GM12892 (cell line): ENCODE measurements around the gene MYZAP.

Experiments
- DNase-seq: peaks from one replicate; pipeline ENCODE4 v3.0.0; 2011; ENCODE audit not compliant: insufficient read length
- FAIRE-seq: peaks from 2 replicates; lab custom pipeline; 2011; peaks lifted over from hg19 to GRCh38; lab: Jason Lieb, UNC
- POLR2A ChIP-seq: IDR thresholded peaks from 2 replicates; pipeline ENCODE4 v1.6.1; 2011; ENCODE audit warnings: low read depth, low read length, control low read depth
- POLR2AphosphoS5 ChIP-seq: IDR thresholded peaks from 2 replicates; pipeline ENCODE4 v1.6.1; 2011; ENCODE audit warnings: low read depth, low read length, control low read depth
- TAF1 ChIP-seq: IDR thresholded peaks from 2 replicates; pipeline ENCODE4 v1.6.1; 2011; ENCODE audit warnings: low read depth, mild to moderate bottlenecking, control low read depth, low read length, borderline replicate concordance

Gene MYZAP

DNA sequence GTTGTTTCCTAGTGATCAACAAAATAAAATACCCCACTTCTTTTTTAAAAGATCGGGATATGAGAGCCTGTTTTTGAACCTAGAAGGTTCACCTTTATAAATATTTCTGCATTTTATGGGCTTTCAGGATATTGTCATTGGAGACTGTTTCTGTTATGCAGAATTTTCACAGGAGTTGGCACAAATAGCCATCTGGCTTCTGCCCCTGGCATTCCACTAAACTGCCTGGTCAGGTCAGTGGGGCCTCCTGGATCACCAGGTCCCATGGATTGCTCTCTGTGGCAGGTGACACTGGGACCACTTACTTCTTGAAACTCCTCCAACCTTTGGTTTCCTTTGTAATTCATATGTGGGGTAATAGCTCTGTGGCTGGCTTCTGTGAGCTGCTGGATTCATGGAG is 89.3 kb downstream of the MYZAP start:
- DNase-seq (no peak), FAIRE-seq (no peak)
- no peak for TF ChIP-seq TAF1
- no peak for TF ChIP-seq POLR2A
- TF ChIP-seq POLR2AphosphoS5, result no peak

DNA sequence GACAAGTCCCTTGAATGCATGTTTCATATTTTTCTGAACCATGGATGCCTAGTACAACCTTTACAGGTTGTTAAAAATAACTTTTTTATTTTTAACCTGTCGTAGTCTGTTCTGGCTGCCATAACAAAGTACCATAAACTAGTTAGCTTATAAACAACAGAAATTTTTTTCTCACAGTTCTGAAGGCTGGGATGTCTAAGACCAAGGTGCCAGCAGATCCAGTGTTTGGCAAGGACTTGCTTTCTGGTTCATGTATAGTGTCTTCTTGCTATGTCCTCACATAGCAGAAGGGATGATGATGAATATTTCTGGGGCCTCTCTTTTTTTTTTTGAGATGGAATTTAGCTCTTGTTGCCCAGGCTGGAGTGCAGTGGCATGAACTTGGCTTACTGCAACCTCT is 91.8 kb downstream of the MYZAP start:
- no peak for FAIRE-seq
- DNase-seq, result no peak
- TF ChIP-seq TAF1 (no peak), POLR2A (no peak), POLR2AphosphoS5 (no peak)

DNA sequence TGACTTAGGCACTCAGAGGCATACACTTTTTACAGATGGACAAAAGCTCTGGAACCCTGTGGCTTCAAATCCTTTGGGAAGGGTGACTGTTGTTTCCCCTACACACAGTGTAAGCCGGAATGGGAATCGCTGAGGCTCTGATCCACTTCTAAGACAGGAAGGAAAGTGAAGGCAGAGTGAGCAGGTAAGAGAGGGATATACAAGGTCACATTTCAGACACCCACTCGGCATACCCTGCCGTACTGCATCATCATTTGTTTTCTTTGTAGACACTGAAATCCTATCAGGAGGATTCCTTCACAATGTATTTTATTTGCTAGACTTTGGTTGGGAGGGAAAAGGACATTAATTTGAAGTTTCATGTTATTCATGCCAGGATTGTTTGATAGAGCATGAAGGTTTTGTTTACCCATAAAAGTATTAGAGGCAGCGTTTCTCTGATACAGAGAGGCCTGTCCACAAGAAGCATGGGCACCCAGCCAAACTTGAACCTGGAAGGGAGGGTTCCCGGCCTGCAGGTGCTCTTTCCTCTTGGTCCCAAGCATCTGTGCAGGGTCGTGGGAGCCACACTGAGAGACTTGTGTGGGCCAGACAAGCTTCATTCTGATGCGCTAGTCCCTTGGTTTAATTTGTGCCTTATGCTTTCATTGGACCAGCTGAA is 92.9 kb downstream of the MYZAP start:
- TF ChIP-seq POLR2AphosphoS5, result no peak
- TF ChIP-seq POLR2A, result no peak
- TF ChIP-seq TAF1, result no peak
- FAIRE-seq (no peak), DNase-seq (no peak)

DNA sequence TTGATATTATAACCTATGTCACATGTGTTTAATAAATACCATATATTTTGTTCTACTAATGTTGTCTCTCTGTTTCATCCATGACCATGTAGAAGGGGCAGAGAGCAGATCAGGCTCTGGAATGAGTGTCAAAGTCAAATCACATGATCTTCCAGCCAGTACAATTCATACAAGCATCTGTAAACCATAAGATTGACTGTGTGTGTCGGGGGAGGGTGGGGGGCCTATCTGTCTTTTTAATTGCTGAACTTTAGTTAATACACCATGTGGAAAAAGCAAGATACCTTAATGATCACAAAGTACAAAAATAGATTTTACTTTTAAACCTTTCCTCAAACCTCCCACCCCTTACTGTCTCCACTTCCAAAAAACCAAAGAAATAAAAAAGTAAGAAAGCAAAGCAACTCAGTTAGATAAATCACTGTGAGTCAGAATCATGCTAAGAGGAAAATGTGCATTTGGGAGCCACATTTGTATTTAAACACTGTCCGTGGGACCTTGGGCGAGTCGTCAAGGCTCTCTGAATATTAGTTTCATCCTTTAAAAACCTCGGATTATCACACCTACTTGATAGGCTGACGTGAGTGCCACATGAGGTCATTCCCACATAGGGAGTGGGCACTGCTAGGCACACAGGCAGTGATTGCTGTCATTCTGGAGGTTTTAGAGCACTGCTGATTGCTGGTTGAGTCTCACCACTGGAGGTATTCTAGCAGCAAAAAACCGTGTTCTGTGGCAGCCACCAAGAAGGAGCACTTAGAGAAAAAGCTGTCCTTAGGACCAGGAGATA is 93.8 kb downstream of the MYZAP start:
- TF ChIP-seq POLR2AphosphoS5 (no peak), POLR2A (no peak), TAF1 (no peak)
- FAIRE-seq, result no peak
- DNase-seq, result no peak

DNA sequence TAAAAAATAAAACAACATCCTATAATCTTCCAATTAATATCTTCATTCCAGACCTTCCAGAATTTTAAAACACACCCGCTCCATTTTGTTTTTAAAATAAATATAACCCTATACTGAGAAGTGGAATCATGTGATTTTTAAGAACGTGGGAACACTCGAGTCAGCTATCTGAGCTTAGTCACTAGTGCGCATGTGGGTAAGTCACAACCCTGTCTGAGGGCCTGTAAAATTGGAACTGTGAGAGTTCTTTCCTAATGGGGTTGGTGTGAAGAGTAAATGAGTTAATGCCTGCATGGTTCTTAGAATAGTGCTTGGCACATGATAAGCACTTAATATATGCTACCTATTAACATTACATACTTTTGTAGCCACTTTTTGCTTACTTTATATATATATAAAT is 95.0 kb downstream of the MYZAP start:
- no peak for TF ChIP-seq POLR2A
- TF ChIP-seq TAF1, result no peak
- TF ChIP-seq POLR2AphosphoS5, result no peak
- FAIRE-seq (no peak), DNase-seq (no peak)

DNA sequence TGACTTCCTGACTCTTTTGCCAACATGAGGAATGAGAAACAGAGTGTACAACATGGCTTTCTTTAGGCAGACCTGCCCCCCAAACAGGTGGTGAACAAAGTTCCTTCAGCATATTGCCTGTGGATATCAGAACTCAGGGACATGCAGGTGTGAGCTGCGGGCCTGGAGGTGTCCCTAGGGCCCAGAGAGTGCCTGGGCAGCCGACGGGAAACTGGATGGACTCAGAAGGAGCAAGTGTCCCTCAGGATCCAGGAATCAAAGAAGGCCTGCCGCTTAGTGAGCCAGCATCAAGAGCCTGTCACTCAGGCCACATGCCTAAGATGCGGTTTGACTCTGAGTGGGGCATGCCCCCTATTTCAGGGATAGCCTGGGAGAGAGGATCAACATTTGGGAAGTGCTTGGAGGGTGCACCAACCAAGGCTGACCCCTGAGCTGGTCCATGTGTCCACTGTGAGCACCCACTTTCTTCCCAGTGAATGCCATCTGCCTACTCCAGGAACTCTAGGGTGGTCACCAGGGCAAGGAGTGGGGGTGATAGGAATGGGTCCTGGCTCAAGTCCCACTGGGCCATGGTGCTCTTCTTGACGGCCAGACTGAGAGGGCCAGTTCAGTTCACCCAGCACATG is 98.8 kb downstream of the MYZAP start:
- no peak for DNase-seq
- TF ChIP-seq POLR2AphosphoS5 (no peak), POLR2A (no peak), TAF1 (no peak)
- FAIRE-seq, result no peak

DNA sequence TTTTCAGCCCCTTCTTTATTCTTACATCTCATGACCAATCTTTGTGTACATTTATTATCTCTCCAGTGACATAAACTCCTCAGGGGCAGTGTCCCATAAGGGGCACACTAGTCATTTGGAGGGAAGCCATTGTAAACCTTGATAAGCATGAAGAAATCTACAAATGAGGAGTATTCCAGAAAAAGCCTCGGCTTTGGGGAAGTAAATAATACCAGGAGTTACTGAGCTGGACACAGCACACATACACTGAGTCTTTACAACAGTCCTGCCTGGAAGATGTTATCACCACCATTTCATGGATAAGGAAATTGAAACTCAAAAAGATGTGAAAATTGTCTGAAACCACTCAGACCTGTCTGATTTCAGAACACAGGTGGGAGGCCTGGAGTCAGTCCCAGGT is 99.4 kb downstream of the MYZAP start:
- TF ChIP-seq TAF1 (no peak), POLR2A (no peak), POLR2AphosphoS5 (no peak)
- no peak for FAIRE-seq
- no peak for DNase-seq

DNA sequence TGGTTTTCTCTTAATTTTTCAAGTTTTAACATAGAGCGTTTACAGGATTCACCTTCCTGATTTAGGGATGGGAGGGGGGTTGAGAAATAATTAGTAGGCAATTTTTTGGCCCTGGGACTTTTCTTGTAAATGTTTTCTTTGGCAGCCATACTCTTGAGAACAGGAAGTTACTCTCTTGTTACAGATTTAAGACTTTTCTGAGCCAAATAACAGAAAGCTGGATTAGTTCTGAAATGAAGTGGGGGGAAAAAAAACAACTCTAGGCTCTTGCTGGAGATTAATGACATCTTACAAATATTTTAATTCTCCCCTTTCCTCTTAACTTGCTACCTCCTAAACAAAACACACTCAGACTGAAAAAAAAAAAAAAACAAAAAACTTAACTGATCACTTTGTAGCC is 101.0 kb downstream of the MYZAP start:
- no peak for FAIRE-seq
- TF ChIP-seq POLR2A, result no peak
- no peak for TF ChIP-seq POLR2AphosphoS5

DNA sequence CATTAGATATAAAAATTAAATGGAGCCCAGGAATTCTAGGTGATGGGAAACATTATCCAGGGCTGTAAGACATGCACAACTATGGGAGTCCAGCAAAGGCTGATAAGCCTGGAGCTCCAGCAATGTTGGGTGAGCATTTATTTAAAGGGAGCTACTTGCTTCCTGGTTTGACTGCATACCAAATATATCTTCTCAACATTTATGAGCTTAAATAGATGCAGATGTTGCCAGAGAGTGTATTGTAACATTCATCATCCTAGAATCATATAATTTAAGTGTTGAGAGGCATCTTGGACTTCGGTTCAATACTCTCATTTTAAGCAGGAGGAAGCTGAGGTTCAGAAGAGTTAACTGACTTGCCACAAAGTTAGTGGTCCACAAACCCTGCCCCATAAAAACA is 102.6 kb downstream of the MYZAP start:
- FAIRE-seq, result no peak
- no peak for DNase-seq
- TF ChIP-seq POLR2AphosphoS5 (no peak), POLR2A (no peak), TAF1 (no peak)

More for the DNA sequence above, 101.0 kb downstream of the MYZAP start:
- no peak for DNase-seq

DNA sequence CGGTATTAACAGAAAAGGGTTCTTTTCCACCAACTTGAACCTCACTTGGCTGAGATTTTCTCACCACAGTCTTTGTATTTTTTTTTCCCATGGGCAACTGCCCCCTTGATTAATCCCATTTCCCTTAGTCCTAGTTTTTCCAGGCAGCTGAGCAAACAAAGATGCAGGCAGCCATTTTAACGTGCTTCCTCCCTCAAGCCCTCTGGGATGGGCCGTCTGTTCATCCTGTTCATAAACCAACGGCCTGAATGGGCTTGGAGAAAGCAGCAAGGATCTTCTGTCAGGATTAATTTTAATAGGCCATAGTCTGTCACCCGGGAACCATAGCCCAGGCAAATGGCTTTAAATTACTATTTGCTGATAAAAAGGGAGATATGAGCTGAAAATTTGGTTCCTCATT is 104.4 kb downstream of the MYZAP start:
- no peak for FAIRE-seq
- no peak for DNase-seq
- TF ChIP-seq TAF1 (no peak), POLR2A (no peak), POLR2AphosphoS5 (no peak)

DNA sequence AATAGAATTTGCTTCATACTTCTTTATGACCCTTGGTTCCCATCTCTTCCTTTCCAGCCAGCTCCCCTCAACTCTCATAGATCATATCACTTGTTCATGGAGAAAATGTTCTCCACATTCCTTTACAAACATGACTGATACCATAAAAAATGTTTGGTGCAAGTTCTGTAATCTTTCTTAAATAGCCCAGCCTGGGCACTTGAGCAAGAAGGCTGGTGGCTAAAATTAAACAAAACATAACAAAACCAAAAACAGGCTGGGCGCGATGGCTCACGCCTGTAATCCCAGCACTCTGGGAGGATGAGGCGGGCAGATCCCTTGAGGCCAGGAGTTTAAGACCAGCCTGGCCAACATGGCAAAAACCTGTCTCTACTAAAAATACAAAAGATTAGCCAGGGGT is 105.9 kb downstream of the MYZAP start:
- FAIRE-seq (no peak), DNase-seq (no peak)
- TF ChIP-seq TAF1 (no peak), POLR2AphosphoS5 (no peak), POLR2A (no peak)
